ENCODE results near the gene RPTOR.

Gene RPTOR

DNA sequence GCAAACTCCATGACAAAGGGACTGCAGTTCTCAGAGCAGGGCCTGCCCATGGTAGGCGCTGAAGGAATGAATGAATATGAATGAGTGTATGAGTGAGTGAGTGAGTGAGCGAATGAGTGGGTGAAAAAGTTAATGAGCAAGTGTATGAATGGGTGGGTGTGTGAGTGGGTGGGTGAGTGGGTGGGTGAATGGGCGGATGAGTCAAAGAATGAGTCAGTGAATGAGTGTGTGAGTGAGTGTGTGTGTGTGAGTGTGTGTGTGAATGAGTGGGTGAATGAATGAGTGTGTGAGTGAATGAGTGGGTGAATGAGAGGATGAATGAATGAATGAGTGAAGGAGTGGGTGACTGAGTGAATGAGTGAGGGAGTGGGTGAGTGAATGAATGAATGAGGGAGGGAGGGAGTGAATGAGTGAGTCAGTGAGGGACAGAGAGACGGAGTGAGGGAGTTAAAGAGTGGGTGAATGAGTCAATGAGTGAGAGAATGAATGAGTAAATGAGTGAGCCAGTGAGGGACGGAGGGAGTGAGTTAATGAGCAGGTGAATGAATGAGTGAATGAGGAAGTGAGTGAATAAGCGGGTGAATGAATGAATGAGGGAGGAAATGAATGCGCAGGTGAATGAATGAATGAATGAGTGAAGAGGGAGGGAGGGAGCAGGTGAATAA, 435.9 kb downstream of the RPTOR start:
- Histone ChIP-seq H3K36me3 (ENCODE audit: insufficient read depth, low read length) (no peaks in the 10 kb centered on the region), H3K4me3 (ENCODE audit: low read length) (peak overlapping the region; percentile 53; the same call in 1 of the 2 replicates), H3K27ac (ENCODE audit: low read depth, low read length) (no peak overlapping the region), H3K9ac (ENCODE audit: low read depth, low read length) (no peak overlapping the region), H3K27me3 (ENCODE audit: insufficient read depth, low read length) (peaks cover 10% of the 10 kb centered on the region), H3K9me3 (ENCODE audit: insufficient read depth, low read depth, low read length) (0 out of 2 replicates have a peak, but pooled peaks cover 3% of the 10 kb centered on the region), H3K4me1 (ENCODE audit: insufficient read depth, low read length) (peaks cover 2% of the 10 kb centered on the region; the same call in 1 of the 2 replicates)
- WGBS: 62% methylated on average over 7 of the region's 7 CpGs

DNA sequence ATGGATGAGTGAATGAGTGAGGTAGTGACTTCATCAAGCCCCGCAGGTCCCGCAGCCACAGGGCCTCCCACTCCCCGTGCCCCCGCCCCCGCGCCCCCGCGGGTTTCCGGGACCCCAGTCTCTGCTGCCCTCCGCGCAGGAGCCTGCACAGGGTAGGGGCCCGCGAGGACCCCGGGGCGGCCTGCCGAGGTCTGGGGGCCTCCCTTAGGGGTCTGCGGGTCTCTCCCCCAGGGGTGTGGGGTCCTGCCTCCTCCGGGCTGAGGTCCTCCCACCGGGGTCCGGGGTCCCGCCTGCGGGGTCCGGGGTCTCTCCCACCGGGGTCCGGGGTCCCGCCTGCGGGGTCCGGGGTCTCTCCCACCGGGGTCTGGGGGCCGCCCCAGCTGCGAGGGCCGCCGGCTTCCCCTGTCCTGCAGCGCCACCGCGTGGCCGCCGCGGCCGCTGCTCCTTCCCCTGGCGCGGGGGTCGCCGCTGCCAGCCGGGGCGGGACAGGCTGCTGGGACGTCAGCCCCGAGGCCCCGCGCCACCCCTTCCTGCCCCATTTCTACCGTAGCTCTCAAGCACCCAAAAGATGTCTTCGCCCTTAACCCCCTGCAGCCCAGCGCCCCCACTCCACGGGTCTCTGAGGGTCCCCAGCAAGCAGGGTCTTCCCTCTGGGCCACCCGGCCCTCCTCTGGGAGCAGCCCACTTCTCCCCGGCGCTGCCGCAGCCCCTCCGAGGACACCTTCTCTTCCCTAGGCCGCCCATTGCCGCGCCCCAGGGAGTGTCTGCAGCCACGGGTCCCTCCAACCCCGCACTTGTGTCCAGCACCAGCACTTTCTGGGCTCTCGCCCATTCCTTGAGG, 436.6 kb downstream of the RPTOR start:
- peak overlapping the region; percentile 53 for H3K4me3 ChIP-seq (ENCODE audit: low read length)
- peaks cover 10% of the 10 kb centered on the region for H3K27me3 ChIP-seq (ENCODE audit: insufficient read depth, low read length)
- WGBS: 9% methylated on average over 65 of the region's 65 CpGs
- peaks cover 2% of the 10 kb centered on the region; the same call in 1 of the 2 replicates for H3K4me1 ChIP-seq (ENCODE audit: insufficient read depth, low read length)
- no peaks in the 10 kb centered on the region for H3K36me3 ChIP-seq (ENCODE audit: insufficient read depth, low read length)
- H3K9me3 ChIP-seq (ENCODE audit: insufficient read depth, low read depth, low read length): 0 out of 2 replicates have a peak, but pooled peaks cover 3% of the 10 kb centered on the region
- H3K27ac ChIP-seq (ENCODE audit: low read depth, low read length): no peak overlapping the region
- H3K9ac ChIP-seq (ENCODE audit: low read depth, low read length): peak overlapping the region; percentile 25; the same call in 1 of the 2 replicates

- Histone ChIP-seq H3K4me1 (ENCODE audit: insufficient read depth, low read length) (peaks cover 2% of the 10 kb centered on the region; the same call in 1 of the 2 replicates), H3K9ac (ENCODE audit: low read depth, low read length) (no peak overlapping the region; the same call in 1 of the 2 replicates), H3K36me3 (ENCODE audit: insufficient read depth, low read length) (no peaks in the 10 kb centered on the region), H3K9me3 (ENCODE audit: insufficient read depth, low read depth, low read length) (0 out of 2 replicates have a peak, but pooled peaks cover 2% of the 10 kb centered on the region), H3K27ac (ENCODE audit: low read depth, low read length) (no peak overlapping the region), H3K27me3 (ENCODE audit: insufficient read depth, low read length) (peaks cover 10% of the 10 kb centered on the region), H3K4me3 (ENCODE audit: low read length) (peak overlapping the region; percentile 53; the same call in 1 of the 2 replicates)
- WGBS: 85% methylated on average over 17 of the region's 17 CpGs
Measured at GRCh38 chr17:80981929-80982425, 437.3 kb downstream of the RPTOR start.

DNA sequence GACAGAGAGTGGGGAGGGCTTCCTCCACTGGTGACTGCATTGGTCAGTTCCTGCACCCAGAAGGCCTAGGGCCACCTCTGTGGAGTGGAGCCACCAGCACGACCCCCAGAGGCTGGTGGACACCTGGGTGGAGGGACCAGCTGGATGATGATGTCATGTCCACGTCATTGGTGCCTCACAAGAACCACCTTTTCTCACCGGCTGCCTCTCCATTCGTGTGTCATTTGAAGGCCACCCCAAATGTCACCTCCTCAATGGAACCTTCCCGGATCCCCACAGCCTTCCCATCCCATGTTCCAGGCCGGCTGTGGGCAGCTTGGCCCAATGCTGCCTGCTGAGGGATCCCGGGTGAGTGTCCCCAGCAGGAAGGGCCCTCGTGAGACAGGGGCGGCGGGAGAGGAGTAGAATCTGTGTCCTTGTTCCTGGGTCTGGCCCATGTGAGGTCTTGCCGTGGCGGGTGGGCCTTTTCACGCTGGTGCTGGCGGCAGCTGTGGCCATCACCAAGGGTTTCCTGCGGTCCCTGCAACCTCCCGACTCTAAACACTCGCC, 437.9 kb downstream of the RPTOR start:
- Histone ChIP-seq H3K4me1 (ENCODE audit: insufficient read depth, low read length) (peaks cover 2% of the 10 kb centered on the region; the same call in 1 of the 2 replicates), H3K27ac (ENCODE audit: low read depth, low read length) (no peak overlapping the region), H3K27me3 (ENCODE audit: insufficient read depth, low read length) (peaks cover 10% of the 10 kb centered on the region), H3K9ac (ENCODE audit: low read depth, low read length) (no peak overlapping the region), H3K4me3 (ENCODE audit: low read length) (no peak overlapping the region), H3K9me3 (ENCODE audit: insufficient read depth, low read depth, low read length) (no peaks in the 10 kb centered on the region), H3K36me3 (ENCODE audit: insufficient read depth, low read length) (no peaks in the 10 kb centered on the region)
- 89% methylated on average over 17 of the region's 17 CpGs for WGBS

DNA sequence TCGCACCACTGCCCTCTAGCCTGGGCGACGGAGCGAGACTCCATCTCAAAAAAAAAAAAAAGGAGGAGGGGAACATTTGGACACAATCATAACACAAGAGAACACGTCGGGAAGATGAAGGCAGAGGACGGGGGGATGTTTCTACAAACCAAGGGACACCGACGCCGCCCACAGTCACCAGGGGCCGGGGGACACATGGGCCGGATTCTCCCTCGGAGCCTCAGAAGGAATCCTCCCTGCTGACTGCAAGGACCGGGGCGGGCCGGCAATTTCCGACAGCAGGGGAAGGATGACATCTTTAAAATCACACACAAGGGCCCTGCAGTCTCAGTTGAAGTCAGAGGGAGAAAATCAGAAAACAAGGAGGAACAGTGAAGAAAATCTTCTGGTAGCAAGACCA, 438.9 kb downstream of the RPTOR start:
- Histone ChIP-seq H3K4me3 (ENCODE audit: low read length) (no peak overlapping the region), H3K27me3 (ENCODE audit: insufficient read depth, low read length) (peaks cover 10% of the 10 kb centered on the region), H3K36me3 (ENCODE audit: insufficient read depth, low read length) (no peaks in the 10 kb centered on the region), H3K9ac (ENCODE audit: low read depth, low read length) (no peak overlapping the region), H3K27ac (ENCODE audit: low read depth, low read length) (no peak overlapping the region), H3K9me3 (ENCODE audit: insufficient read depth, low read depth, low read length) (no peaks in the 10 kb centered on the region), H3K4me1 (ENCODE audit: insufficient read depth, low read length) (peaks cover 2% of the 10 kb centered on the region; the same call in 1 of the 2 replicates)
- 91% methylated on average over 17 of the region's 17 CpGs for WGBS

DNA sequence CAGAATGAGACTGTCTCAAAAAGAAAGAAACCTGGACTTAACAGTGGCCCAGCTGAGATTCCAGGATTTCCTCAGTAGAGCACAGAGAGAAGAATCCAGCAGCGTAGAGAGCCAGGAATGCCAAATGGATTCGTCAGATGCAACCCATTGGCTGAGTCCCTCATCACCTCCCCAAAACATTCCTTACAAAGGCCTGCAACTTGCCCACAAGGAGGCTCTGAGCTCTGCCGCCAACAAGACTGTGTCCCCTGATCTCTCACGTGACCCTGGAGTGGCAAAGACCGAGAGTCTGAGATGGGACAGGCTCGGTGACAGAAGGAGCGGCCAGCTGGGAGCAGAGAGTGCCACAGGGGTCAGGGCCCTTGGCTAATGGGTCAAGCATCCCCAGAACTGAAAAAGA, 440.1 kb downstream of the RPTOR start:
- Histone ChIP-seq H3K9ac (ENCODE audit: low read depth, low read length) (no peak overlapping the region), H3K27me3 (ENCODE audit: insufficient read depth, low read length) (peaks cover 10% of the 10 kb centered on the region), H3K36me3 (ENCODE audit: insufficient read depth, low read length) (no peaks in the 10 kb centered on the region), H3K4me3 (ENCODE audit: low read length) (no peak overlapping the region), H3K9me3 (ENCODE audit: insufficient read depth, low read depth, low read length) (no peaks in the 10 kb centered on the region), H3K27ac (ENCODE audit: low read depth, low read length) (no peak overlapping the region), H3K4me1 (ENCODE audit: insufficient read depth, low read length) (peaks cover 2% of the 10 kb centered on the region; the same call in 1 of the 2 replicates)
- WGBS: 44% methylated on average over 7 of the region's 7 CpGs

GRCh38 chr17:80986046-80986445, 441.4 kb downstream of the RPTOR start:
- Histone ChIP-seq H3K4me1 (ENCODE audit: insufficient read depth, low read length) (peaks cover 2% of the 10 kb centered on the region; the same call in 1 of the 2 replicates), H3K27ac (ENCODE audit: low read depth, low read length) (no peak overlapping the region), H3K27me3 (ENCODE audit: insufficient read depth, low read length) (peaks cover 10% of the 10 kb centered on the region), H3K9me3 (ENCODE audit: insufficient read depth, low read depth, low read length) (no peaks in the 10 kb centered on the region), H3K9ac (ENCODE audit: low read depth, low read length) (no peak overlapping the region), H3K4me3 (ENCODE audit: low read length) (no peak overlapping the region), H3K36me3 (ENCODE audit: insufficient read depth, low read length) (no peaks in the 10 kb centered on the region)
- 90% methylated on average over 7 of the region's 7 CpGs for WGBS

DNA sequence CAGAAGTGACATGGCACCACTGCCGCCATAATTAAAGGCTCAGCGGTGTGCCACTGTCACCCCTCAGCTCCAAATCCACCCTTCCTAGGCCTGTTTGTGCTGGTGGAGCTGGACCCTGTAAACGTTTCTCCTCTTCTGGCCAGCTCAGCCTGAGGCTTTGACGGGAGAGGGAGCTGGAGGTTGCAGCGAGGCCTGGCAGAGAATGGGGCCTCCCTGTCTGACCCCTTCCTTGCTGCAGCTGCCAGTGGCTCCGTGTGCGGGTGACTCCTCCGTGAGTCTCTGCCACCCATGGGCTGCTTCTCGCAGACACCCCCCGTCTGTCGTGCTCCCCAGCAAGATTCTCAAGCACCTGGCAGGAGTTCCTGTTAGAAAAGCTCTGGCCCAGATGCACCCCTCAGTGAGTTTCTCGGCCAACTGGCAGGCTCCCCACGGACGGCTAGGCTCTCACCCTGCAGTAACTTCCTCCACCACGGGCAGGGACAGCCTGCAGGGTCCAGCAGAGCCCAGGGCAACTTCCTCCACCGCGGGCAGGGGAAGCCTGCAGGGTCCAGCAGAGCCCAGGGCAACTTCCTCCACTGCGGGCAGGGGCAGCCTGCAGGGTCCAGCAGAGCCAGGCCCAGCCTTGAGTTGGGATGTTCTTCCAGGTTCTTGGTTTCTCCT, 442.3 kb downstream of the RPTOR start:
- 90% methylated on average over 18 of the region's 18 CpGs for WGBS
- H3K27me3 ChIP-seq (ENCODE audit: insufficient read depth, low read length): peaks cover 4% of the 10 kb centered on the region
- no peak overlapping the region for H3K4me3 ChIP-seq (ENCODE audit: low read length)
- H3K27ac ChIP-seq (ENCODE audit: low read depth, low read length): no peak overlapping the region
- no peaks in the 10 kb centered on the region for H3K36me3 ChIP-seq (ENCODE audit: insufficient read depth, low read length)
- no peaks in the 10 kb centered on the region for H3K9me3 ChIP-seq (ENCODE audit: insufficient read depth, low read depth, low read length)
- H3K9ac ChIP-seq (ENCODE audit: low read depth, low read length): no peak overlapping the region
- peaks cover 2% of the 10 kb centered on the region; the same call in 1 of the 2 replicates for H3K4me1 ChIP-seq (ENCODE audit: insufficient read depth, low read length)

DNA sequence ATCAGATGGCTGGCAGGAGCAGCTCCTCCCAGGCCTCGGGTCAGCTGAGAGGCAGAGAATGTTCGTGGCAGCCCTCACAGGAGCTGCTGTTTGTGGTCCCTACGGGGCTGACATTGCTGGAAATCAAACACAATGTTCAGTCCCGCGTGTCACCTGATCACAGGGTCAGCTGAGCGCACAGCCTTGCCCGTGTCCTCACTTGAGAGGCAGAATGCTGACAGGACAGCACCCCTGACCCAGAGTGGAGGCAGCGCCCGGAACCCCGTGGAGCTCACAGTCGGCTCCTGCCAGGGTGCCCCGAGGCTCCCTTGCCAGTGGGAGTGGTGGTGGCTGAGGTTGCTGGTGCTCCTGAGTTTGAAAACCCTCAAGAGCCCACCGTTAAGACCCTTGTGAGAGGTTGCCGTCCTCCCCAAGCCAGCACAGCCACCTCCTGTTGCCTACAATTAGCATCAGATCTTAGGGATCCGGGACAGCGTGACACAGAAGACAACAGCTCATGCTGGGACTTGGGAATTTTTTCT, 443.4 kb downstream of the RPTOR start:
- no peaks in the 10 kb centered on the region for H3K36me3 ChIP-seq (ENCODE audit: insufficient read depth, low read length)
- H3K9me3 ChIP-seq (ENCODE audit: insufficient read depth, low read depth, low read length): no peaks in the 10 kb centered on the region
- 86% methylated on average over 16 of the region's 16 CpGs for WGBS
- no peak overlapping the region for H3K9ac ChIP-seq (ENCODE audit: low read depth, low read length)
- H3K4me3 ChIP-seq (ENCODE audit: low read length): no peak overlapping the region
- no peak overlapping the region for H3K27ac ChIP-seq (ENCODE audit: low read depth, low read length)
- peaks cover 7% of the 10 kb centered on the region; the same call in 1 of the 2 replicates for H3K4me1 ChIP-seq (ENCODE audit: insufficient read depth, low read length)
- peaks cover 8% of the 10 kb centered on the region for H3K27me3 ChIP-seq (ENCODE audit: insufficient read depth, low read length)

GRCh38 chr17:80989586-80989913, 444.9 kb downstream of the RPTOR start:
- no peak overlapping the region for H3K9ac ChIP-seq (ENCODE audit: low read depth, low read length)
- peaks cover 8% of the 10 kb centered on the region; the same call in 1 of the 2 replicates for H3K4me1 ChIP-seq (ENCODE audit: insufficient read depth, low read length)
- H3K9me3 ChIP-seq (ENCODE audit: insufficient read depth, low read depth, low read length): no peaks in the 10 kb centered on the region
- H3K36me3 ChIP-seq (ENCODE audit: insufficient read depth, low read length): no peaks in the 10 kb centered on the region
- H3K27ac ChIP-seq (ENCODE audit: low read depth, low read length): no peak overlapping the region
- H3K4me3 ChIP-seq (ENCODE audit: low read length): no peak overlapping the region
- 93% methylated on average over 11 of the region's 11 CpGs for WGBS
- H3K27me3 ChIP-seq (ENCODE audit: insufficient read depth, low read length): peaks cover 8% of the 10 kb centered on the region
